OCI-LY7 (cell line): ENCODE data around the gene KCNJ11. TPM values are rescaled to one million over a fixed set of nuclear protein-coding genes. Genes with fewer than 3 reads are reported as not detected.

Source experiments
- BruUV-seq: library from RNA; stranded (reverse); fragments of 400-500 nt; replicated peaks from 2 replicates; lab custom pipeline; 2021; lab: Mats Ljungman, UMichigan
- CTCF ChIA-PET: fragments of 300-600 bp; sonication (Branson Sonifier 250); formaldehyde crosslinking; loops from one replicate; lab custom pipeline; 2022; ENCODE audit warnings: antibody characterized with exemption; ENCODE audit not compliant: unreplicated experiment; lab: Charles Lee
- POLR2A ChIA-PET: fragments of 300-600 bp; sonication (Branson Sonifier 250); formaldehyde crosslinking; loops from one replicate; lab custom pipeline; 2022; ENCODE audit warnings: antibody characterized with exemption; lab: Charles Lee
- DNase-seq: peaks from one replicate; pipeline ENCODE4 v3.0.0-alpha.2; 2015; ENCODE audit warnings: low spot score
- H2AFZ ChIP-seq: fragments of 200-600 bp; sonication (generic), shearing (Covaris generic); 2 replicates; pipeline ENCODE4 v1.6.1; 2014; ENCODE audit warnings: mild to moderate bottlenecking, antibody characterized with exemption, low read length, moderate library complexity
- H3K27ac ChIP-seq: fragments of 200-600 bp; sonication (generic); 2 replicates; pipeline ENCODE4 v1.5.1; 2014; ENCODE audit warnings: mixed run types, low read depth, mild to moderate bottlenecking, moderate library complexity, low read length, inconsistent platforms; ENCODE audit not compliant: poor library complexity, severe bottlenecking
- H3K36me3 ChIP-seq: fragments of 200-600 bp; sonication (generic); 2 replicates; pipeline ENCODE4 v1.6.1; 2014; ENCODE audit warnings: mild to moderate bottlenecking, antibody characterized with exemption, low read length, moderate library complexity, mixed read lengths; ENCODE audit not compliant: insufficient read depth
- H3K4me1 ChIP-seq: fragments of 200-600 bp; sonication (generic); 2 replicates; pipeline ENCODE4 v1.5.1; 2014; ENCODE audit warnings: mild to moderate bottlenecking, low read length; ENCODE audit not compliant: insufficient read depth, poor library complexity, severe bottlenecking
- H3K4me2 ChIP-seq: fragments of 200-600 bp; sonication (generic); 2 replicates; pipeline ENCODE4 v1.6.1; 2014; ENCODE audit warnings: mild to moderate bottlenecking, low read length
- H3K4me3 ChIP-seq: fragments of 200-600 bp; sonication (generic); 2 replicates; pipeline ENCODE4 v1.5.1; 2014; ENCODE audit warnings: mild to moderate bottlenecking, low read depth, low read length; ENCODE audit not compliant: poor library complexity, severe bottlenecking
- H3K79me2 ChIP-seq: fragments of 200-600 bp; sonication (generic); 2 replicates; pipeline ENCODE4 v1.6.1; 2016; ENCODE audit warnings: low read depth, mild to moderate bottlenecking, low read length, moderate library complexity, mixed read lengths; ENCODE audit not compliant: insufficient read depth
- H3K9me2 ChIP-seq: fragments of 200-600 bp; sonication (generic); 2 replicates; pipeline ENCODE4 v1.6.1; 2016; ENCODE audit warnings: mild to moderate bottlenecking, low read length, mixed read lengths; ENCODE audit not compliant: insufficient read depth
- H3K9me3 ChIP-seq: fragments of 200-600 bp; sonication (generic); 2 replicates; pipeline ENCODE4 v1.6.1; 2014; ENCODE audit warnings: mild to moderate bottlenecking, mixed run types, low read length, mixed read lengths
- H4K20me1 ChIP-seq: fragments of 200-600 bp; sonication (generic); 2 replicates; pipeline ENCODE4 v1.6.1; 2014; ENCODE audit warnings: mild to moderate bottlenecking, antibody characterized with exemption, low read length, moderate library complexity, mixed read lengths; ENCODE audit not compliant: insufficient read depth
- CTCF ChIP-seq: fragments of 200-600 bp; sonication (generic); conservative IDR thresholded peaks from 2 replicates; pipeline ENCODE4 v1.5.1; 2014; ENCODE audit warnings: mild to moderate bottlenecking, antibody characterized with exemption, low read length, moderate library complexity, mixed read lengths
- EZH2phosphoT487 ChIP-seq: fragments of 200-600 bp; sonication (generic); IDR thresholded peaks from 2 replicates; pipeline ENCODE4 v1.6.1; 2018; ENCODE audit warnings: low read depth, borderline replicate concordance, mild to moderate bottlenecking, mixed run types, antibody characterized with exemption, low read length, moderate library complexity, mixed read lengths
- intact Hi-C: fragments of 100-400 bp; cut with micrococcal nuclease; formaldehyde crosslinking; loops from one replicate; pipeline ENCODE4 v1.10.0; 2022; ENCODE audit not compliant: unreplicated experiment
- total RNA-seq, 2 experiments: library from RNA; depleted of rRNA in 1 of 2; stranded (reverse); fragments of >200 nt in 1 of 2; shearing (Covaris generic) in 1 of 2; gene quantifications; 2 replicates each; pipeline ENCODE4 v1.2.3, GENCODE V29; 2014 to 2022

The KCNJ11 gene
- total RNA-seq, 2 experiments from 2014 or later, result 7.0 to 8.0 TPM

DNA sequence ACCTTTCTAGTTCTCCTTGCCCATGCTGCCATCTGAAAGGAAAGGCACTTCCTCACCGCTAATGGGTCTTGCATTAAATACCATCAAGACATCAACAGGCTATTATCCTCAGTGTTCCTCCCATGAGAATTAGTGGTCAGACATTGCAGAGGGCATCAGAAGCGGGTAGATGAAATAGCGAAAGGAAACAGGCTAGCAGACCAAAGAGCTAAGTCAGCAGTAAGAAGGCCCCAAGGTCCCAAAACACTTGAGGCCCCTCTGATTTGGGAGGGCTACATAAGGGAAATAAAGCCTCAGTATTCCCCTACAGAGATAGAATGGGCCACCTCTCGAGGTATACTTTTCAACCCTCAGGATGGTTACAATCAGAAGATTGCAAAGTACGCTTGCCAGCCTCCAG lies 12.9 kb downstream of the KCNJ11 start:
- intact Hi-C loops, result no loop called here
- BruUV-seq, result no TSS peak
- H2AFZ ChIP-seq, result no peak overlapping the region
- no peak overlapping the region for H3K4me3 ChIP-seq
- no peaks in the 10 kb centered on the region for H3K79me2 ChIP-seq
- no peak overlapping the region for H3K27ac ChIP-seq
- POLR2A ChIA-PET, result no interaction called here
- TF ChIP-seq EZH2phosphoT487 (no peak), CTCF (no peak)
- CTCF ChIA-PET, result no interaction called here
- peaks cover 86% of the 10 kb centered on the region for H3K36me3 ChIP-seq
- H3K9me2 ChIP-seq, result no peaks in the 10 kb centered on the region
- peaks cover 28% of the 10 kb centered on the region for H3K9me3 ChIP-seq
- H4K20me1 ChIP-seq, result no peaks in the 10 kb centered on the region
- no peaks in the 10 kb centered on the region for H3K4me1 ChIP-seq
- H3K4me2 ChIP-seq, result no peak overlapping the region
- DNase-seq, result no peak

GRCh38 chr11:17371614-17372013 lies 16.8 kb downstream of the KCNJ11 start:
- DNase-seq, result peak; percentile 57
- POLR2A ChIA-PET, result no interaction called here
- Histone ChIP-seq H3K4me3 (no peak overlapping the region), H2AFZ (no peak overlapping the region), H3K4me2 (no peak overlapping the region), H3K27ac (no peak overlapping the region), H3K4me1 (no peaks in the 10 kb centered on the region), H3K9me3 (peaks cover 39% of the 10 kb centered on the region), H3K36me3 (peaks cover 99% of the 10 kb centered on the region), H3K9me2 (no peaks in the 10 kb centered on the region), H4K20me1 (no peaks in the 10 kb centered on the region), H3K79me2 (no peaks in the 10 kb centered on the region)
- CTCF ChIA-PET, result no interaction called here
- TF ChIP-seq EZH2phosphoT487 (no peak), CTCF (no peak)
- intact Hi-C loops, result no loop called here
- BruUV-seq, result no TSS peak

- no peak overlapping the region for H3K4me3 ChIP-seq
- ChIA-PET CTCF (no interaction called here), POLR2A (no interaction called here)
- no peaks in the 10 kb centered on the region for H3K79me2 ChIP-seq
- H3K27ac ChIP-seq, result no peak overlapping the region
- H3K4me1 ChIP-seq, result no peaks in the 10 kb centered on the region
- H3K9me3 ChIP-seq, result peaks cover 39% of the 10 kb centered on the region
- DNase-seq, result no peak
- no peak for TF ChIP-seq CTCF
- TF ChIP-seq EZH2phosphoT487, result no peak
- BruUV-seq, result no TSS peak
- H4K20me1 ChIP-seq, result no peaks in the 10 kb centered on the region
- intact Hi-C loops, result no loop called here
- H3K9me2 ChIP-seq, result no peaks in the 10 kb centered on the region
- H2AFZ ChIP-seq, result no peak overlapping the region
- H3K36me3 ChIP-seq, result peaks cover 92% of the 10 kb centered on the region
- no peak overlapping the region for H3K4me2 ChIP-seq
These were observed 18.7 kb downstream of the KCNJ11 start for GRCh38 chr11:17369684-17370243.
